Inflammatory macrophage treated with lipopolysaccharide for 4 hours (primary cell): ENCODE measurements around the gene ABTB1.
"Not testable (repeated sequence)": the region's sequence is repeated elsewhere in the genome, so short reads cannot be mapped to it uniquely, and the experiment has no call there.

Source experiments
- DNase-seq: peaks from one replicate; pipeline ENCODE4 v3.0.0-alpha.2; 2020

ABTB1 gene

GRCh38 chr3:127673191-127674100 is 694 bp downstream of the ABTB1 start:
- peak; percentile 25 for DNase-seq

GRCh38 chr3:127674101-127674721 is 1.5 kb downstream of the ABTB1 start:
- no peak for DNase-seq

- no peak for DNase-seq
Measured at GRCh38 chr3:127674790-127675189, 2.0 kb downstream of the ABTB1 start.

GRCh38 chr3:127675651-127676391 is 3.1 kb downstream of the ABTB1 start:
- DNase-seq = no peak

GRCh38 chr3:127676456-127676855 is 3.7 kb downstream of the ABTB1 start:
- DNase-seq = no peak

GRCh38 chr3:127676921-127677351 is 4.2 kb downstream of the ABTB1 start:
- DNase-seq = no peak

GRCh38 chr3:127677541-127678314 is 5.0 kb downstream of the ABTB1 start:
- DNase-seq = no peak

GRCh38 chr3:127678315-127678599 is 5.5 kb downstream of the ABTB1 start:
- DNase-seq = no peak

- no peak for DNase-seq
Measured at GRCh38 chr3:127678611-127679533, 6.1 kb downstream of the ABTB1 start.

GRCh38 chr3:127679534-127680145 is 6.9 kb downstream of the ABTB1 start:
- DNase-seq = no peak

- no peak for DNase-seq
Measured at GRCh38 chr3:127680146-127680661, 7.5 kb downstream of the ABTB1 start.

GRCh38 chr3:127680798-127681221 is 8.1 kb downstream of the ABTB1 start:
- no peak for DNase-seq

GRCh38 chr3:127682175-127682554 is 9.4 kb downstream of the ABTB1 start:
- DNase-seq = not testable (repeated sequence)

- DNase-seq = no peak
Measured at GRCh38 chr3:127682561-127682960, 9.8 kb downstream of the ABTB1 start.

GRCh38 chr3:127684871-127685707 is 12.3 kb downstream of the ABTB1 start:
- no peak for DNase-seq

GRCh38 chr3:127685708-127686511 is 13.2 kb downstream of the ABTB1 start:
- DNase-seq = no peak

- DNase-seq = no peak
Measured at GRCh38 chr3:127686512-127686894, 13.8 kb downstream of the ABTB1 start.

GRCh38 chr3:127687228-127687737 is 14.5 kb downstream of the ABTB1 start:
- DNase-seq = no peak

- DNase-seq = no peak
Measured at GRCh38 chr3:127688022-127688415, 15.3 kb downstream of the ABTB1 start.
